NCI-H146 (cell line): Measurements from ENCODE around the gene IFT20.

ENCODE experiments used
- DNase-seq: peaks from one replicate; lab custom pipeline; 2025; lab: John Stamatoyannopoulos, UW

The IFT20 gene

GRCh38 chr17:28335201-28335958 is at the start of gene IFT20, which contains the start of gene TNFAIP1:
TSS of gene IFT20 (minus strand) at chr17:28335472. CDS start at chr17:28331985, 3,487 bp downstream.
TSS of gene TNFAIP1 (plus strand) at chr17:28335761. CDS start at chr17:28339522, 3,761 bp downstream.
- peak; percentile 100 for DNase-seq

GRCh38 chr17:28385037-28385400 is 49.7 kb upstream of the IFT20 start:
- DNase-seq: peak; percentile 72

- peak; percentile 88 for DNase-seq
These were observed 49.2 kb upstream of the IFT20 start for GRCh38 chr17:28384281-28385036.

GRCh38 chr17:28381141-28381825 is 46.0 kb upstream of the IFT20 start:
- DNase-seq: no peak

GRCh38 chr17:28379814-28380801 is 44.8 kb upstream of the IFT20 start:
- DNase-seq: no peak

- DNase-seq: peak; percentile 10
These were observed 37.6 kb upstream of the IFT20 start for GRCh38 chr17:28372945-28373274.

- DNase-seq: peak; percentile 43
These were observed 37.1 kb upstream of the IFT20 start for GRCh38 chr17:28372203-28372944.

- DNase-seq: peak; percentile 97
These were observed 36.3 kb upstream of the IFT20 start, which contains the start of gene SARM1 for GRCh38 chr17:28371245-28372202. TSS of gene SARM1 (plus strand) at chr17:28371694. CDS start at chr17:28372033, 339 bp downstream.

GRCh38 chr17:28370744-28371103 is 35.5 kb upstream of the IFT20 start:
- no peak for DNase-seq

- DNase-seq: peak; percentile 78
These were observed 34.9 kb upstream of the IFT20 start, which contains the start of gene VTN for GRCh38 chr17:28370035-28370743. TSS of gene VTN (minus strand) at chr17:28370307. CDS start at chr17:28370203, 104 bp downstream.

GRCh38 chr17:28369684-28370034 is 34.4 kb upstream of the IFT20 start:
- no peak for DNase-seq

GRCh38 chr17:28368915-28369683 is 33.8 kb upstream of the IFT20 start:
- DNase-seq: no peak

- DNase-seq: no peak
These were observed 33.1 kb upstream of the IFT20 start for GRCh38 chr17:28368306-28368831.

- DNase-seq: no peak
These were observed 32.5 kb upstream of the IFT20 start for GRCh38 chr17:28367641-28368305.

- no peak for DNase-seq
These were observed 31.3 kb upstream of the IFT20 start for GRCh38 chr17:28366605-28367004.

- no peak for DNase-seq
These were observed 30.2 kb upstream of the IFT20 start for GRCh38 chr17:28365487-28365886.

GRCh38 chr17:28364665-28365363 is 29.5 kb upstream of the IFT20 start, which contains the start of gene SEBOX:
TSS of gene SEBOX (minus strand) at chr17:28365199. CDS start at chr17:28365151, 48 bp downstream.
- DNase-seq: no peak
